OCI-LY7 (cell line): ENCODE results near the gene NUDT3. TPM values are rescaled to one million over a fixed set of nuclear protein-coding genes. Genes with fewer than 3 reads are reported as not detected.
"Not testable (repeated sequence)": the region's sequence is repeated elsewhere in the genome, so short reads cannot be mapped to it uniquely, and the experiment has no call there.

Source experiments
- BruUV-seq: library from RNA; stranded (reverse); fragments of 400-500 nt; replicated peaks from 2 replicates; lab custom pipeline; 2021; lab: Mats Ljungman, UMichigan
- CTCF ChIA-PET: fragments of 300-600 bp; sonication (Branson Sonifier 250); formaldehyde crosslinking; loops from one replicate; lab custom pipeline; 2022; ENCODE audit warnings: antibody characterized with exemption; ENCODE audit not compliant: unreplicated experiment; lab: Charles Lee
- POLR2A ChIA-PET: fragments of 300-600 bp; sonication (Branson Sonifier 250); formaldehyde crosslinking; loops from one replicate; lab custom pipeline; 2022; ENCODE audit warnings: antibody characterized with exemption; lab: Charles Lee
- DNase-seq: peaks from one replicate; pipeline ENCODE4 v3.0.0-alpha.2; 2015; ENCODE audit warnings: low spot score
- H2AFZ ChIP-seq: fragments of 200-600 bp; sonication (generic), shearing (Covaris generic); 2 replicates; pipeline ENCODE4 v1.6.1; 2014; ENCODE audit warnings: mild to moderate bottlenecking, antibody characterized with exemption, low read length, moderate library complexity
- H3K27ac ChIP-seq: fragments of 200-600 bp; sonication (generic); 2 replicates; pipeline ENCODE4 v1.5.1; 2014; ENCODE audit warnings: mixed run types, low read depth, mild to moderate bottlenecking, moderate library complexity, low read length, inconsistent platforms; ENCODE audit not compliant: poor library complexity, severe bottlenecking
- H3K36me3 ChIP-seq: fragments of 200-600 bp; sonication (generic); 2 replicates; pipeline ENCODE4 v1.6.1; 2014; ENCODE audit warnings: mild to moderate bottlenecking, antibody characterized with exemption, low read length, moderate library complexity, mixed read lengths; ENCODE audit not compliant: insufficient read depth
- H3K4me1 ChIP-seq: fragments of 200-600 bp; sonication (generic); 2 replicates; pipeline ENCODE4 v1.5.1; 2014; ENCODE audit warnings: mild to moderate bottlenecking, low read length; ENCODE audit not compliant: insufficient read depth, poor library complexity, severe bottlenecking
- H3K4me2 ChIP-seq: fragments of 200-600 bp; sonication (generic); 2 replicates; pipeline ENCODE4 v1.6.1; 2014; ENCODE audit warnings: mild to moderate bottlenecking, low read length
- H3K4me3 ChIP-seq: fragments of 200-600 bp; sonication (generic); 2 replicates; pipeline ENCODE4 v1.5.1; 2014; ENCODE audit warnings: mild to moderate bottlenecking, low read depth, low read length; ENCODE audit not compliant: poor library complexity, severe bottlenecking
- H3K79me2 ChIP-seq: fragments of 200-600 bp; sonication (generic); 2 replicates; pipeline ENCODE4 v1.6.1; 2016; ENCODE audit warnings: low read depth, mild to moderate bottlenecking, low read length, moderate library complexity, mixed read lengths; ENCODE audit not compliant: insufficient read depth
- H3K9me2 ChIP-seq: fragments of 200-600 bp; sonication (generic); 2 replicates; pipeline ENCODE4 v1.6.1; 2016; ENCODE audit warnings: mild to moderate bottlenecking, low read length, mixed read lengths; ENCODE audit not compliant: insufficient read depth
- H3K9me3 ChIP-seq: fragments of 200-600 bp; sonication (generic); 2 replicates; pipeline ENCODE4 v1.6.1; 2014; ENCODE audit warnings: mild to moderate bottlenecking, mixed run types, low read length, mixed read lengths
- H4K20me1 ChIP-seq: fragments of 200-600 bp; sonication (generic); 2 replicates; pipeline ENCODE4 v1.6.1; 2014; ENCODE audit warnings: mild to moderate bottlenecking, antibody characterized with exemption, low read length, moderate library complexity, mixed read lengths; ENCODE audit not compliant: insufficient read depth
- EZH2phosphoT487 ChIP-seq: fragments of 200-600 bp; sonication (generic); IDR thresholded peaks from 2 replicates; pipeline ENCODE4 v1.6.1; 2018; ENCODE audit warnings: low read depth, borderline replicate concordance, mild to moderate bottlenecking, mixed run types, antibody characterized with exemption, low read length, moderate library complexity, mixed read lengths
- intact Hi-C: fragments of 100-400 bp; cut with micrococcal nuclease; formaldehyde crosslinking; loops from one replicate; pipeline ENCODE4 v1.10.0; 2022; ENCODE audit not compliant: unreplicated experiment
- total RNA-seq, 2 experiments: library from RNA; depleted of rRNA in 1 of 2; stranded (reverse); fragments of >200 nt in 1 of 2; shearing (Covaris generic) in 1 of 2; gene quantifications; 2 replicates each; pipeline ENCODE4 v1.2.3, GENCODE V29; 2014 to 2022
- TF ChIP-seq, protein P1 (sequence below): fragments of 200-600 bp; sonication (generic); conservative IDR thresholded peaks from 2 replicates; pipeline ENCODE4 v1.5.1; 2014; ENCODE audit warnings: mild to moderate bottlenecking, antibody characterized with exemption, low read length, moderate library complexity, mixed read lengths

The NUDT3 gene
- total RNA-seq, 2 experiments from 2014 or later: 30.7 to 43.0 TPM

DNA sequence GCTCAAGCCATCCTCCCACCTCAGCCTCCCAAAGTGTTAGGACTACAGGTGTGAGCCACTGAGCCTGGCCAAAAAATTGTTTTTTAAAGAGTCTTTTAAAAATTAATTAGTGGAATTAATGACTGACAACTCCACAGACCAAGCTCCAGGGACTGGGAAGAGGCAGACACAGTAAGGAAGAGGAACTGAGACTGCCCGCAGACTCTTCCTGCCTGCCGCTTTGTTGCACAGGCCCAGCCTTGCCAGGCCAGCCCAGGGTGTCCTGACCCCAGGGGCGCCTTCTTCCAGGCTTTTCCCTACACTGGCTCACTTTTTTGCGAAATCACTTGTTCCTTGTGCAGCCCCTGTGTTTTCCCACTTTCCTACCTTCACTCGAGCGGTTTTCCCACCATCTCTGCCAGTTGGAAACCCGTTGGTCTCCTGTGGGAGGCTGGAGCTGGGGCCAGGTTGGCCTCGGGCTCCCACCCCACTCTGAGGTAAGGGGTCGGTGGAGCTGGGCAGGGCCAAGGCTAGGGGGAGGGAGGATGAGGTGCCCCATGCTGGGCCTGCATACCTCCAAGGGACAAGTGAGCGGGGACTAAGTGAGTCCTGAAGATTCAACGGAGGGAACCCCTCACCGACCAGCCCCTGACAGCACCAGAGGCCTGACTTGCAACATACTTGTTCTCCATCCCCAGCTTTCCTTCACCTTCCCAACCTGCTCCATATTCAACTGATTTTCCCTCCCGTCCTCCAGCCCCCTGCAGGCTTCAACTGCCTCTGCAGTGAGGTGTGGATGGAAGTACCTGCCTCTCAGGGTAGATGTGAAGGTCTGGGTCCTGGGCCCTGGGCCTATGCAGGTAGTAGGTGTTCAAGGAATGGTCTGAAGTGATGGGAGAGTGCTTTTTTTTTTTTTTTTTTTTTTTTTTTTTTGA is 120.2 kb downstream of the NUDT3 start:
- Histone ChIP-seq H3K79me2 (no peaks in the 10 kb centered on the region), H3K9me3 (no peaks in the 10 kb centered on the region), H2AFZ (no peak overlapping the region), H3K4me3 (no peak overlapping the region), H3K9me2 (no peaks in the 10 kb centered on the region), H3K4me1 (peaks cover 8% of the 10 kb centered on the region), H3K36me3 (no peaks in the 10 kb centered on the region), H3K27ac (no peak overlapping the region), H4K20me1 (no peaks in the 10 kb centered on the region), H3K4me2 (no peak overlapping the region)
- no peak for DNase-seq
- TF ChIP-seq EZH2phosphoT487: no peak
- TF ChIP-seq, protein P1, sequence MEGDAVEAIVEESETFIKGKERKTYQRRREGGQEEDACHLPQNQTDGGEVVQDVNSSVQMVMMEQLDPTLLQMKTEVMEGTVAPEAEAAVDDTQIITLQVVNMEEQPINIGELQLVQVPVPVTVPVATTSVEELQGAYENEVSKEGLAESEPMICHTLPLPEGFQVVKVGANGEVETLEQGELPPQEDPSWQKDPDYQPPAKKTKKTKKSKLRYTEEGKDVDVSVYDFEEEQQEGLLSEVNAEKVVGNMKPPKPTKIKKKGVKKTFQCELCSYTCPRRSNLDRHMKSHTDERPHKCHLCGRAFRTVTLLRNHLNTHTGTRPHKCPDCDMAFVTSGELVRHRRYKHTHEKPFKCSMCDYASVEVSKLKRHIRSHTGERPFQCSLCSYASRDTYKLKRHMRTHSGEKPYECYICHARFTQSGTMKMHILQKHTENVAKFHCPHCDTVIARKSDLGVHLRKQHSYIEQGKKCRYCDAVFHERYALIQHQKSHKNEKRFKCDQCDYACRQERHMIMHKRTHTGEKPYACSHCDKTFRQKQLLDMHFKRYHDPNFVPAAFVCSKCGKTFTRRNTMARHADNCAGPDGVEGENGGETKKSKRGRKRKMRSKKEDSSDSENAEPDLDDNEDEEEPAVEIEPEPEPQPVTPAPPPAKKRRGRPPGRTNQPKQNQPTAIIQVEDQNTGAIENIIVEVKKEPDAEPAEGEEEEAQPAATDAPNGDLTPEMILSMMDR: no peak
- ChIA-PET CTCF (no interaction called here), POLR2A (interaction anchor here (0.6 kb wide), 1 partner anchor 9 kb away, joined by 3 read pairs; no protein-coding TSS in a partner anchor)
- intact Hi-C loops: no loop called here
- BruUV-seq: no TSS peak

DNA sequence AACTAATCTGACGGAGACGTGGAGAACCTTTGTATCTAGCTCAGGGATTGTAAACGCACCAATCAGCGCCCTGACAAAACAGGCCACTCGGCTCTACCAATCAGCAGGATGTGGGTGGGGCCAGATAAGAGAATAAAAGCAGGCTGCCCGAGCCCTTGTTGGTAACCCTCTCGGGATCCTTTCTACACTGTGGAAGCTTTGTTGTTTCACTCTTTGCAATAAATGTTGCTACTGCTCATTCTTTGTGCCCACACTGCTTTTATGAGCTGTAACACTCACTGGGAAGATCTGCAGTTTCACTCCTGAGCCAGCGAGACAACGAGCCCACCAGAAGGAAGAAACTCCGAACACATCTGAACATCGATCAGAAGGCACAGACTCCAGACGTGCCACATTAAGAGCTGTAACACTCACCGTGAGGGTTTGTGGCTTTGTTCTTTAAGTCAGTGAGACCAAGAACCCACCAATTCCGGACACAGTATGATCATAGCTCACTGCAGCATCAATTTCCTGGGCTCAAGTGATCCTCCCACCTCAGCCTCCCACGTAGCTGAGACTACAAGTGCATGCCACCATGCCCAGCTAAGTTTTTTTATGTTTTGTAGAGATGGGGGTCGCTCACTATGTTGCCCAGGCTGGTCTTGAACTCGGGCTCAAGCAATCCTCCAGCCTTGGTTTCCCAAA is 122.7 kb downstream of the NUDT3 start:
- H3K9me2 ChIP-seq, DNase-seq, intact Hi-C loops, BruUV-seq, H3K27ac ChIP-seq, H3K4me2 ChIP-seq, H4K20me1 ChIP-seq, H3K36me3 ChIP-seq, H3K9me3 ChIP-seq, H3K4me1 ChIP-seq, H3K79me2 ChIP-seq, H2AFZ ChIP-seq, H3K4me3 ChIP-seq: not testable (repeated sequence)
- POLR2A ChIA-PET: interaction anchor here (0.6 kb wide), 1 partner anchor 174 kb away, joined by 3 read pairs; no protein-coding TSS in a partner anchor
- CTCF ChIA-PET: interaction anchor here (0.6 kb wide), 1 partner anchor 81 kb away, joined by 4 read pairs; no protein-coding TSS in a partner anchor

DNA sequence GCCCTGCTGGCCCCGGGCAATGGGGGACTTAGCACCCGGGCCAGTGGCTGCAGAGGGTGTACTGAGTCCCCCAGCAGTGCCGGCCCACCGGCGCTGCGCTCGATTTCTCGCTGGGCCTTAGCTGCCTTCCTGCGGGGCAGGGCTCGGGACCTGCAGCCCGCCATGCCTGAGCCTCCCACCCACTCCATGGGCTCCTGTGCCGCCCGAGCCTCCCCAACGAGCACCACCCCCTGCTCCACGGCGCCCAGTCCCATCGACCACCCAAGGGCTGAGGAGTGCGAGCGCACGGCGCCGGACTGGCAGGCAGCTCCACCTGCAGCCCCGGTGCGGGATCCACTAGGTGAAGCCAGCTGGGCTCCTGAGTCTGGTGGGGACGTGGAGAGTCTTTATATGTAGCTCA is 123.3 kb downstream of the NUDT3 start:
- POLR2A ChIA-PET, BruUV-seq, H3K79me2 ChIP-seq, H3K4me2 ChIP-seq, H3K9me3 ChIP-seq, H3K27ac ChIP-seq, CTCF ChIA-PET, H3K4me3 ChIP-seq, DNase-seq, H3K36me3 ChIP-seq, intact Hi-C loops, H4K20me1 ChIP-seq, H2AFZ ChIP-seq, H3K9me2 ChIP-seq, H3K4me1 ChIP-seq: not testable (repeated sequence)
